Hepatocyte (in vitro differentiated cells): Measurements from ENCODE around the gene ARL10. TPM values are rescaled to one million over a fixed set of nuclear protein-coding genes. Genes with fewer than 3 reads are reported as not detected.

Source experiments
- DNase-seq: peaks from one replicate; pipeline ENCODE4 v3.0.0-alpha.2; 2016; ENCODE audit warnings: low spot score
- H2AFZ ChIP-seq: fragments of 200-600 bp; sonication (generic); 2 replicates; pipeline ENCODE4 v1.6.0; 2016; ENCODE audit warnings: antibody characterized with exemption, mild to moderate bottlenecking
- H3K27ac ChIP-seq: fragments of 200-600 bp; sonication (generic); 2 replicates; pipeline ENCODE4 v1.5.1; 2016; ENCODE audit warnings: mild to moderate bottlenecking
- H3K27me3 ChIP-seq: fragments of 200-600 bp; sonication (generic); 2 replicates; pipeline ENCODE4 v1.6.1; 2016
- H3K36me3 ChIP-seq: fragments of 200-600 bp; sonication (generic); replicated peaks from 2 replicates; pipeline ENCODE4 v1.5.1; 2016; ENCODE audit warnings: low read depth; ENCODE audit not compliant: insufficient read depth
- H3K4me1 ChIP-seq: fragments of 200-600 bp; sonication (generic); 2 replicates; pipeline ENCODE4 v1.5.1; 2016; ENCODE audit warnings: mild to moderate bottlenecking, moderate library complexity; ENCODE audit not compliant: insufficient read depth
- H3K4me2 ChIP-seq: fragments of 200-600 bp; sonication (generic); 2 replicates; pipeline ENCODE4 v1.6.0; 2016
- H3K4me3 ChIP-seq: fragments of 200-600 bp; sonication (generic); 2 replicates; pipeline ENCODE4 v1.5.1; 2016; ENCODE audit warnings: mild to moderate bottlenecking
- H3K79me2 ChIP-seq: fragments of 200-600 bp; sonication (generic); 2 replicates; pipeline ENCODE4 v1.6.0; 2017; ENCODE audit warnings: mild to moderate bottlenecking
- H3K9me2 ChIP-seq: fragments of 200-600 bp; sonication (generic); replicated peaks from 2 replicates; pipeline ENCODE4 v1.6.0; 2017; ENCODE audit warnings: mild to moderate bottlenecking; ENCODE audit not compliant: insufficient read depth
- H3K9me3 ChIP-seq: fragments of 200-600 bp; sonication (generic); 2 replicates; pipeline ENCODE4 v1.5.1; 2016; ENCODE audit warnings: low read depth, mild to moderate bottlenecking
- H4K20me1 ChIP-seq: fragments of 200-600 bp; sonication (generic); 2 replicates; pipeline ENCODE4 v1.6.0; 2016; ENCODE audit warnings: mild to moderate bottlenecking; ENCODE audit not compliant: insufficient read depth, poor library complexity, severe bottlenecking
- CTCF ChIP-seq: fragments of 200-600 bp; sonication (generic); IDR thresholded peaks from 2 replicates; pipeline ENCODE4 v1.5.1; 2016; ENCODE audit warnings: antibody characterized with exemption, mild to moderate bottlenecking; ENCODE audit not compliant: poor library complexity
- EZH2 ChIP-seq: fragments of 200-600 bp; sonication (generic); IDR thresholded peaks from 2 replicates; pipeline ENCODE4 v1.6.1; 2016; ENCODE audit warnings: antibody characterized with exemption, mild to moderate bottlenecking, borderline replicate concordance
- EZH2phosphoT487 ChIP-seq: fragments of 200-600 bp; sonication (generic); IDR thresholded peaks from one replicate; pipeline ENCODE4 v1.6.1; 2018; ENCODE audit warnings: antibody characterized with exemption, mild to moderate bottlenecking, low read depth, moderate library complexity; ENCODE audit not compliant: unreplicated experiment, severe bottlenecking
- WGBS: methylation state at CpG from one replicate; pipeline ENCODE4 v1.1.6; 2016; ENCODE audit warnings: low lambda C conversion rate; ENCODE audit errors: missing lambda C conversion rate; 5-methylcytosine and 5-hydroxymethylcytosine counted together
- polyA plus RNA-seq: library from polyadenylated mRNA; unstranded; fragments of >200 nt; fragmentation: Nextera tagmentation; extraction: Ambion mirVana; gene quantifications from 2 replicates; pipeline ENCODE4 v1.2.1, GENCODE V29; 2016
- total RNA-seq: library from RNA; depleted of rRNA; stranded (reverse); fragments of >200 nt; gene quantifications from 2 replicates; pipeline ENCODE4 v1.2.3, GENCODE V29; 2014

The ARL10 gene
- 6.7 and 8.9 TPM in 2 replicates for total RNA-seq
- polyA plus RNA-seq = 2.5 and 4.4 TPM in 2 replicates

GRCh38 chr5:176365351-176366231, at the start of gene ARL10:
Gene ARL10 (plus strand): TSS chr5:176365487. CDS start chr5:176365564, 77 bp downstream.
- Histone ChIP-seq H3K4me1 (peaks cover 2% of the 10 kb centered on the region), H3K4me3 (peak within 1 kb of the TSS; percentile 81), H3K79me2 (peaks cover 12% of the 10 kb centered on the region), H3K4me2 (peak within 1 kb of the TSS; percentile 94), H3K36me3 (no peaks in the 10 kb centered on the region), H3K9me2 (no peaks in the 10 kb centered on the region), H4K20me1 (peaks cover 2% of the 10 kb centered on the region), H3K9me3 (no peaks in the 10 kb centered on the region), H2AFZ (peak within 1 kb of the TSS; percentile 97), H3K27ac (peak within 1 kb of the TSS; percentile 65), H3K27me3 (no peaks in the 10 kb centered on the region)
- no peak for TF ChIP-seq CTCF
- TF ChIP-seq EZH2 = no peak
- TF ChIP-seq EZH2phosphoT487 = no peak
- WGBS = 2% methylated on average over 68 of the region's 108 CpGs
- peak; percentile 62 for DNase-seq

DNA sequence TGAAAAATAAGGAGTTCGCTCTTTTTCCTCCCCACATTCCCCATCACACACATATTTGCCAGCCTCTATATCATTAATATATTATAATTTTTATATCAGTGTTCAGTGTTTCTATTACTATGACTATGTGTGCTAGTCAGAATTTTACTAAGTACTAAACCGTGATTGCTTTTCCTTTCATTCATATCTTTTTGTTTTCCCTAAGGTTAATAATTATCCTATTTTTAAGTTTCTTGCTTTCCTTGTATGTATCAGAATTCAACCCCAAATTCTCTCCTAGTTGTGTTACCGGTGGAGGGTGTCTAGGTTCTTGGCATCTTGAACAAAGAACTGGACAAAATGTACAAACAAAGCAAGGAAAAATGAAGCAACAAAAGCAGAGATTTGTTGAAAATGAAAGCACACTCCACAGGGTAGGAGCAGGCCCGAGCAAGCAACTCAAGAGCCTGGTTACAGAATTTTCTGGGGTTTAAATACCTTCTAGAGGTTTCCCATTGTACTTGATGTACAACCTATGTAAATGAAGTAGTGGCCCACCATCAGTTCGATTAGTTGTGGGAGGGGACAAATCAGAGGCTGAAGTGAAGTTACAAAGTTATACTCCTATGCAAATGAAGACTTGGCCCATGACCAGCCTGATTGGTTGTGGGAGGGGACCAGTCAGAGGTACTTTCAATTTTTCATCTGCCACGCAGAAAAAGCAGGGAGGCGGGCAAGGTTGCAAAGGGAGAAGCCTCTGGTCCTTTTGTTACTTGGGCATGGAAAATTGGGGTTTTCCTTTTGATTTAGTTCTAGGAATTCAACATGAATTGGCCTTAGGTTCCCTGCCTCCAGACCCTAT, 47.5 kb upstream of the ARL10 start:
- Histone ChIP-seq H2AFZ (no peak overlapping the region), H3K9me2 (no peaks in the 10 kb centered on the region), H3K9me3 (no peaks in the 10 kb centered on the region), H3K4me2 (no peak overlapping the region), H3K36me3 (no peaks in the 10 kb centered on the region), H3K27ac (no peak overlapping the region), H3K4me1 (no peaks in the 10 kb centered on the region), H3K27me3 (no peaks in the 10 kb centered on the region), H4K20me1 (no peaks in the 10 kb centered on the region), H3K79me2 (no peaks in the 10 kb centered on the region), H3K4me3 (no peak overlapping the region)
- no peak for TF ChIP-seq EZH2phosphoT487
- TF ChIP-seq CTCF = no peak
- no peak for TF ChIP-seq EZH2
- WGBS = 93% methylated on average over 7 of the region's 7 CpGs
- no peak for DNase-seq

DNA sequence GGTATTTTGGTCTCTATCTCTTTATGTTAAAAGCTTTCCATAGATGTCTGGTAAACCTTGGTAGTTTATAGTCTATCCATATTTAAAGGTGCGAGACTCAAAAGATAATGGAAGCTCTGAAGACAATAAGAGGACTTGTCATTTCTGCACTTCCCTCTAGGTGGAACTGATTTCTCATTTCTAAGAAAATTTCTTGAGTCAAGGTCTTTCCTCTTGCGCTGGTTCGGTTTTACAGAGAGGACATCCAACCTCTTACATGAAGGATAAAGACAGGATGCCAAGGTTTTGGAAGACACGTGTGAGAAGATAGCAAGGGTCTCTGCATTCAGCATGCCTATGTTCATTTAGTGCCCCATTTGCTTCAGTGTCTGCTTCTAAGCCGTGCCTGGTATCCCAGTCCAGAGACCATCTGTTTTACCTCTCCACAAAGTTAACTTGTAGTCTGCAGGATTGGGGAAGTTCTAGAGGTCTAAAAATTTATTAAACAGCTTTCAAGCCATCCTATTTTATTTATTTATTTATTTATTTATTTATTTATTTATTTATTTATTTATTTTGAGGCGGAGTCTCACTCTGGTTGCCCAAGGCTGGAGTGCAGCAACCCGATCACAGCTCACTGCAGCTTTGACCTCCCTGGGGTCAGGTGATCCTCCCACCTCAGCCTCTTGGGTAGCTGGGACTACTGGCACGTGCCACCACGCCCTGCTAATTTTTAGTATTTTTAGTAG, 45.3 kb upstream of the ARL10 start:
- no peak for DNase-seq
- Histone ChIP-seq H3K36me3 (no peaks in the 10 kb centered on the region), H4K20me1 (no peaks in the 10 kb centered on the region), H3K9me3 (no peaks in the 10 kb centered on the region), H3K4me2 (no peak overlapping the region), H3K79me2 (no peaks in the 10 kb centered on the region), H3K9me2 (no peaks in the 10 kb centered on the region), H3K4me1 (no peaks in the 10 kb centered on the region), H3K4me3 (no peak overlapping the region), H3K27me3 (no peaks in the 10 kb centered on the region), H3K27ac (no peak overlapping the region), H2AFZ (no peak overlapping the region)
- 89% methylated on average over 9 of the region's 9 CpGs for WGBS
- TF ChIP-seq CTCF (peak; percentile 28), EZH2phosphoT487 (no peak)
